Jurkat, Clone E6-1 (cell line): Measurements from ENCODE around the gene PCNX3.

Experiments used
- DNase-seq: peaks from one replicate; pipeline ENCODE4 v3.0.0-alpha.2; 2011; ENCODE audit warnings: low read depth, low spot score
- H3K4me3 ChIP-seq: 2 replicates; pipeline ENCODE4 v1.5.1; 2011; ENCODE audit warnings: mild to moderate bottlenecking, low read length, control low read depth, moderate library complexity

The PCNX3 gene

DNA sequence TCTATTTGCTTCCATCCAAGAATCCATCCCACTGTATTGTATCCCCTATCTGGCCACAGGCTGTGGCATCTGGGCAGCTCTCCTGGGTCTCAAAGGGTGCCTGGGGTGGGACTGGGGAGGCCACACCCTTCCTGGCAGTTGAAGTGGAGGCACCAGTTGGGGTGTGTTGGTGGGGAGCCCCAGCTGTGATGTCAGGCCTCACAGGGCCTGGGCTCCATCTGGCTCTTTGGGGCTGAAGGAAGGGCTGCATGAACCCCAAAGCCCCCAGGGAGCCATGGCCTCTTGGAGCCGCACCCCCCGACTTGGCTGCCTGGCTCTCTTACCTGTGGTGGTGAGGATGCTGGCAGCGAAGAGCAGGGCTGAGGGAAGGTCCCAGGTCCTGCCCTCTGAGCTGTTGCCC, 20.4 kb upstream of the PCNX3 start:
- H3K4me3 ChIP-seq = no peak overlapping the region
- no peak for DNase-seq

DNA sequence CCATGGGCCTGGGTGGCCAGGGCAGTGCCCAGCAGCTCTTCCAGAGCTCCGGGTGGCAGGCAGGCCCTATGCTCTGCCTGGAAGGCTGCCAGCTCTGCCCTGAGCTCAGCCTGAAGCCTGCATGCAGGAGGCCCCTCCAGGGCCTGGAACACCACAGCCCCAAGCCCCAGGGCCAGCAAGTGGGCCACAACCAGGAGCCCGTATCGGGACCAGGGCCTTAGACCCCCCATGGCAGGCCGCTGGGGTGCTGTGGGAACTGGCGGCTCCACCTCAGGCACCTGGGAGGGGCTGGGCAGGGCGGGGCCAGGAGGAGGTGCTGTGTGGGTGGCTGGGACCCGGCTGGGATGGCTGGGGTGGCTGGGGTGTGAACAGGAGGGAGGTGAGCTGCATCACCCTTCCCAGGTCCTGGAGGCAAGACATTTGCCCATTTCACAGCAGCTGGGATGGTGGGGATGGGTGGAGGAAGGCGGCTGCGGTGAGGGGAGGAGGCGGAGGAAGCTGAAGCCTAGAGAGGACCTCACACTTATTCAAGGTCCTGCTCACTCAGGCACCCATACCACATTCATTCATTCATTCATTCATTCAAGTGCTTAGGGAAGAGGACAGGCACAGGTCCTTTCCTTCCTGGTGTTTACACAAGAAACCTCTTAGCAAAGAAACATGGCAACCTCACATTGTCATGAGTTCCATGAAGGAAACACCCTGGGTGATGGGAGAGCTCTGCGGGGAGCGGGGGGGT, 19.9 kb upstream of the PCNX3 start, which contains the start of gene KCNK7:
Gene KCNK7, minus strand, starts transcription at position 258 of the 739 bp plus-strand sequence. Its CDS starts 28 bp downstream, at position 230.
- no peak within 1 kb of the TSS for H3K4me3 ChIP-seq
- DNase-seq = no peak

DNA sequence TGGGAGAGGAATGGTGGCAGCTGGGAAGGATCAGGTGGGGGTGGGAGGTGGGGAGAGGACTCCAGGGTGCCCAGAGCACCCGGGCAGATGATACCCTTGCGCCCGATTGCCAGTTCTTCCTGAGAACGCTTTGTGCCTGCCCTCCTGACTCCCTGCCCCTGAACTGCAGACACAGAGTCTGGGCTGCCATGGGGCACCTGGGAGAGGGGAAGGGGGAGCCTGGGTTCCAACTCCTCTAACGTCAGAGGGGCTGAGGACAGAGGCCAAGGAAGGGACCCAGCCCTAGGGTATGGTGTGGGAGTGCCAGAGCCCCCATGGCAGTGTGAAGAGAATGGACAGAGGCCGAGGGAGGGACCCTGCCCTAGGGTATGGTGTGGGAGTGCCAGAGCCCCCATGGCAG, 19.1 kb upstream of the PCNX3 start:
- H3K4me3 ChIP-seq = no peak overlapping the region
- DNase-seq = no peak

DNA sequence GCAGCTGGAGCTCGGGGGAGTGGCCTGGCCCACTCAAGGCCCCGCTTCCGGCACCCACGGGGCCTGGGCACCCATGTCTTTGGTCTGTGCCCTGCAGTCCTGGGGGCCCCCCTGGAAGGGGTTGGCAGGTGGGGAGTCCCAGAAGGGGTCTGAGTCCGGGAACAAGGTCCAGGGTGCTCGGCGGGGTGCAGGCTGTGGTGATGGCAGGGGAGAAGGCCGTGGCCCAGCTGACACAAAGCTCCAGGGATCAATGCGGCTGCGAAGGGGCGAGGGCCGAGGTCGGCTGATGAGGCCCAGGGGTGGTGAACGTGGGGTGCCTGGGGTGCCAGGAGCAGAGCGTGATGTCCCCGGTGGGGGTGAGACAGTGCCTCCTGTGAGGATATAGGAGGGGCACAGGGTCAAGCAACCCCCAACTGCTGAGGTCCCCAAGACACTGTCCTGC, 17.3 kb upstream of the PCNX3 start:
- no peak for DNase-seq
- H3K4me3 ChIP-seq = no peak overlapping the region

DNA sequence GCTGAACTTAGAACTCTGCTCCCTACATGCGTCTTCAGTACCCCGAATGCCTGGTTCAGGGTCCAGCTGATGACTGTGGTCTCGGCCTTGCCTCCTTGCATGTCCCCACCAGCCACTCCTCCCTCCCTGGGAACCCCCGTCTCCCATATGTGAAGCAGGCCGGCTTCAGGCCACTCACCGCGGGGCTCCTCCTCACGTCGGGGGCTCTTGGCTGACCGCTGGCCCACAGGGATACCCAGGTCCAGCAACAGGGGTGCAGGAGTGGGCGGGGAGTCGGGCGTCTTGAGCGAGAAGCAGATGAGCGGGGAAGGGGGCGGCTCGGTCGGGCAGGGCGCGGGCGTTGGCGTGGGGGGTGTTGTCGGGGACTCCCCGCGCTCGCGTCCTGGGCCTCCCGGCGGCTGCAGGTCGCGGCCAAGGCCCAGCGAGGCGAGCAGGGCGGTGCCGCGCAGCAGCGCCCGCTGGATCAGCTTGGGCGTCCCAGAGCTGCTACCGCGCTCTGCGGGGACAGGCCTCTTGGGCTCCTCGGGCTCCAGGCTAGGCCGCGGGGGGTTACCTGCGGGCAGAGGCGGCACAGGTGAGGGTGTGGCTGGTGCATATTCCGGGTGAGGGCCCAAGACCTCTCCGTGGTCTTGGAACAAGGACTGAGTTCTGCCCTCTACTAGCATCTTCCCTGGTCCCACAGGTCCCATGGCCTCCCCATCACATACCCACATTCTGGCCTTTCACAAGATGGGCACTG, 16.2 kb upstream of the PCNX3 start:
- DNase-seq = no peak
- H3K4me3 ChIP-seq = no peak overlapping the region

DNA sequence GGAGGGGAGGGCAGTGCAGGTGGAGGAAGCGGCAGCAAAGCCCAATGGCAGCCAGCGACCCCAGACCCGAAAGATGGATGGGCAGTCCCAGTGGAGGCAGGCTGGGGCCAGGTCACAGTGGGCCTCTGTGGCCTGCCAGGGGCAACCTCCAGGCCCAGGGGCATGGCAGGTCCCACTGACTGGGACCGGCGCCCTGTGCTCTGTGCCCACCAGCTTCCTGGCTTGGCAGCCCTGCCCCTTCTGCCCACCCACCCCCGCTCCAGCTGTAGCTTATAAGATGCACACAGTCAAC, 15.7 kb upstream of the PCNX3 start:
- DNase-seq = no peak
- no peak overlapping the region for H3K4me3 ChIP-seq

DNA sequence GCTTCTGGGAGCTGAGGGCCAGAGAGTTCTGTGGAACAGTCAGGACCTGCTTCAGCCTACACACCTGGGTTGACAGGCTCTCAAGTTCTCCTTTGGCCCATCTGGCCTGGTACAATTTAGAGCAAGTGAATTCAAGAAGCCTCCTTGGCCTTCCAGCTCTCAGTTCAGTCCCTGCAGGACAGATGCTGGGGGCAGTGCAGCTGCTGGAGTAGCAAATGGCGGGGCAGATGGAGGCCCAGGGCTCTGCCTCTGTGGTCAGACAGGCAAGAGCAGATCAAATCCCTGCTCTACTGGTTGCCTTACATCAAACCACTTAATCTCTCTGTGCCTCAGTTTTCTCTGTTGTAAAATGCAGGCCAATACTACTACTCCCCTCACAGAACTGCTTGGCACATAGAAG, 11.3 kb upstream of the PCNX3 start:
- no peak overlapping the region for H3K4me3 ChIP-seq
- no peak for DNase-seq

DNA sequence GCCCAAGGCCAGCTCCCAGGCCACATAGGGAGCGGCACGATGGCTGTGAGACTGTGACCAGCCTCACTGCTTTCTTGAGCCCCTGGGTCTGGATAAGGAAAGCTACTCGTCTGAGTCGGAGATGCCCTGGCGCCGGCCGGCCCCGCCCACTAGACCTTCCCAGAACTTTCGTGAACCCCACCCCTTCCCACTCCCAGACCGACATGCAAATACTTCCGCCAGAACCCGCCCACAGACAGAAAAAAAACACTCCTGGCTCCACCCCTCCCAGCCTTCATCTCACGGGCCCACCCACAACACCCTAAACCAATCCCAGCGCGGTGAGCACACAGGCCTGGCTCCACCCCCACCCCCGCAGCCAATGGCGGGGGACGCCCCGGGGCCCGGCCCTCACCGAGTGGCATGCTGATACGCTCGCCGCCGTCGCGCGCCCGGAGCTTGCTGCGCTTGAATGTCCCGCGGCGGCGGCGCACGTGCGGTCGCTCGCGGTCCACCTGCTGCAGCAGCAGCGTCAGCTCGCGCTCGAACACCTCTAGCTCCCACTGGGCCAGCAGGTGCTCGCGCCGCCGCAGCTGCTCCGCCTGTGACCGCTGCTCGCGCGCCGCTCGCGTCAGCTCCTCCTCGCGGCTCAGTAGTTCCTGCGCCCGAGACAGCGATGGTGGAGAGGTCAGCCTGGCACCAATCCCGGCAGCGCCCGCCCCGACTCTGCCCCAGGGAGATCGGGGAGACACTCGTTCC, 8.5 kb upstream of the PCNX3 start:
- no peak for DNase-seq

DNA sequence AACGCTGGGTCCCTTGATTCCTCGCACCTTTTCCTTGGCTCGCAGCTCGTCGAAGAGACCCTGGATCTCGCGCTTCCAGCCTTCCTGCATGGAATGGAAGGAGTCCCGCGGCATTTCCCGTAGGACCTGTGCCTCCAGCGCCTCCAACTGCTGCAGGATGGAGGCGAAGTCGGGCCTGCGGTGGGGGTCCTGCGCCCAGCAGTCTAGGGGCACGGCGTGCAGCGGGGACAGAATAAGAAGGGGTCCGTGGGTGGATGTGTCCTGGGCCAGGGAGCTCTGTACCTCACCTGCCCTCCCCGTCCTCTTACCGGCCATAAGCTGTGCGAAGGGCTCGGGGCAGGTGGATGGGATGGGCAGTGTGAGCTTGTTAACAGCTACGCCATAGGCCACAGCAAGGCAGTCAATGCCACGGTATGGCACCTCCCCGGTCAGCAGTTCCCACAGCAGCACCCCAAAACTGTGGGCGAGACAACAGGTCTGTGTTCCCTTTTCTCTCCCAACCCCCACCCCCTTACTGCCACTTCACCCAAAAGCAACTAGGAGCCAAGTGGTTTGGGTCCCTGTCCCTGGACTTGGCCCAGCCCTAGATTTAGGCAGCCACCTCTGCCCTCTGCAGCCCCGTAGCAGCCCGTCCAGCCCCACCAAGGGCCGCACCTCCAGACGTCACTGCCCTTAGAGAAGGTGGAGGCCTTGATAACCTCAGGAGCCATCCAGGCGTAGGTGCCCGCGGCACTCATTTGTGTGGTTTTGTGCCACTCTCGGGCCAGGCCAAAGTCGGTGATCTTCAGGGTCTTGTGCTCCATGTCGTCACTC, 7.8 kb upstream of the PCNX3 start:
- no peak overlapping the region for H3K4me3 ChIP-seq
- no peak for DNase-seq

More for the DNA sequence above, 8.5 kb upstream of the PCNX3 start:
- H3K4me3 ChIP-seq = no peak overlapping the region

DNA sequence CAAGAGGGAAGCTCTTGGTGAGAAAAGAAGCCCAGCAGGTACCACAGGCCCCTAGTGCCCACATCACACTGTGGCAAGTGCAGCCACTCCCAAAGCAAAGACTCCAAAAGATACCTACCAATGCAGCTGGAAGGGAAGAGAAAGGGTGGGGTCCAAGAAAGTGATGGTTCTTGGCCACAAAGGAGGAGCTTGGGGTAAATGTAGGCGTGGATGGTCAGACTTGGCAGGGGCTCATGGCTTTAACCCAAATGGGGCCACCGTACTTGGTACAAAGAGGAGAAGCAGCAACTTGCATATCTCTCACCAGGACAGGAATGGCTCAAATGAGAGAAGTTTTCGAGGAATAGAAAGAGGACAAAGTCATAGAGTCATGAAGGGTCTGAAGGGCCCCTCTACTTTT, 6.3 kb upstream of the PCNX3 start:
- no peak overlapping the region for H3K4me3 ChIP-seq
- DNase-seq = no peak

DNA sequence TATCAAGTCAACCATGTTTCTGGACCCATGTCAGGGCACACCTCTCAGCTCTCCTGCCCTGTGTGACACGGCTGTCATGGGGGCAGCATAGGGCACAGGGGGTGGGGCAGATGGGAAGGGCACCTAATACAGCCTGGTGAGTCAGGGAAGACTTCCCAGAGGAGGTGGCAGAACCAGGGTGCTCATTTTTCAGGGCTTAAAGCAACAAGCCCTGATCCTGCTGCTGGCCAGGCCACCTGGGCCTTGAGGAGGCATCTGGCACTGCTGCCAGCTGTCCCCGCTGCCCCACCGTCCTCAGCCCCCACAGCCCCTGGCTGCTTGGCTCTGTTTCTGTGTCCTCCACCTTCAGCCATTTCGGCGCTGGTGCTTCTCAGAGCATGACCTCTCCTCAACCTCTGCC, 5.9 kb upstream of the PCNX3 start:
- no peak for DNase-seq
- no peak overlapping the region for H3K4me3 ChIP-seq

DNA sequence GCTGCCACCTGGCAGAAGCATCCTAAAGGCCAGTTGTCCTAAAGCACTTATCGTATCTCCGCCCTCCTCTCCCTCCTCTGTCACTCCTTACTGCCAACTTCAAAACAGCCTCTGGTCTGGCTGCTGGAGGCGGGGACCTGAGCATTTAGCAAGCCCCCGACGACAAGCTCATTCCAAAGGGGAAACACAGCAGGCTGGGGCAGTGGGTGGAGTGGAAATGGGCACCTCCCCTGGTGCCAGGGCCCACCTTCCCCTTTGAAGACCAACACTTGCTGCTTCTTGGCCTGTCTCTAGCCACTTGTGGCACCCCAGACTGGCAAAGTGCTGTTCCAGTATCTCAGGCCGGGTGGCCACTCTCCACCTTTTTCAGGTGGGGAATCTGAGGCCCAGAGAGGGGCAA, 5.2 kb upstream of the PCNX3 start:
- H3K4me3 ChIP-seq = no peak overlapping the region
- no peak for DNase-seq

DNA sequence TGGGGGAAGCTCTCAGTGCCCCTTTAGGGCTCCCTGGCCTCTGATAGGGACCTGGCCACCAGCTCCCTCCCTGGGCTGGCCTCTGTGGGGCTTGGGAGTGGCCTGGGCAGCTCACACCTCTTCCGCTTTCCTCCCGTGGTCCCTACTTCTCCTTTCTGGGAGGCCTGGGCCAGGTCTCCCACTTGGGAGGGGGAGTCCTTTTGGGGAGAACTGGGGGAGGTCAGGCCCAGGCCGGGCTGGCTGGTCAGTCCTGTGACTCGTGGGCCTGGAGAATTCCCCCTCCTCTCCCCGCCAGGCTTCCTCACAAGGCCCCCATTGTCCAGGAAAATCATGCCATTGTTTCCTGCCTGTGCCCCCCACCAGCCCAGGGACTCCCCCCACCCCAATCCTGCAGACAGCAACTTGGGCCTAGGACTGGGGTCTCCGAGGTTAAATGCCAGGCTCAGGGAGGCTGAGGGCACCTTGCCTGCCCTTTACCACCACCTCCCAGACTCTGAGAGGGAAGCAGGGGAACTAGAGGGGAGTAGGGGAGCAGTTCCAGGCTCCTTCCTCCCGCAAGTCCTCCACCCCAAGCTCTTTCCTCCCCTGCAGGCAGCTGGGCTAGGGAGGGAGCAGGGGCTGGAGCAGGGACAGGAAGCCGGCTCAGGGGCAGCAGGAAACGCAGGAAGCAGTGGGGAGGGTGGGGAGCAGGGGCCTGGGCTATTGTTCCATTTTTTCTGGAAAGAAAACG, 4.4 kb upstream of the PCNX3 start:
- no peak for DNase-seq
- no peak overlapping the region for H3K4me3 ChIP-seq

DNA sequence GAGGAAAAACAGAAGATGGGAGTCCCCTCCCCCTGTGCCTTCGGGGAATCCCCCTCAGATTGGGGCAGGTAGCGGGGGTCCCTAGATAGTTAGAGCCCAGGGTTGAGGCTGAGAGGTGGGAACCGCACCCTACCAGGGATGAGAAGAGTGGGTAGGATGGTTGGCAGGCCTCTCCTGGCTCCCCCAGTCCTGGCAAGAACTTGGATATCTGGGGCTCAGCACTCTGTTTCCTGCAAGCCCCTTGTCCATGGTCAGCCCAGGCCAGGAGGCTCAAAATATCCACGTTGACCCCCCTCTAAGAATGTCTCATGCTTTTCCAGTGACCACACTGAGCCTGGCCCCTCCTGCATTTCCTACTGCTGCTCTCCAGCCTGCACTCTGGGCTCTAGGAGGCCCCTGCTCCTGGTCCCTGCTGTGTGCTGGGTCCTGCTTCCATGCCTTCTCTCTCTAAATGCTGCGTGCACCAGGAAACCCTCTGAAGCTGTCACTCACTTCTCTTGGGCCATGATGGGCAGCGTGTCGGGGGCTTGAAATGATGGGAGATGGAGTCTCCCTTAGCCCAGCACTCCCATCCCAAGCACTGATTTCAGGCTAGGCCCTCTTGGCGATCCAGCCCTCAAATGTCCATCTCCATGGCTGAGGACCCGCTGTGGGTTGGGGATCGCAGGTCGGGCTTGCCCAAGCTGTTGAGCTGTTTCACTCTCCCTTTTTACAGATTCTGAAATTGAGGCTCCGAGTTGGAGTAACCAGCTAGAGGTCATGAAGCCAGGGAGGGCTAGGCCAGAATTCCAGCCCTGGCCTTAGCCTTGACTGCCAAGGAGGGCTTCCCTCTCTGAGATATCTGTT, 3.6 kb upstream of the PCNX3 start:
- H3K4me3 ChIP-seq = no peak overlapping the region
- no peak for DNase-seq

DNA sequence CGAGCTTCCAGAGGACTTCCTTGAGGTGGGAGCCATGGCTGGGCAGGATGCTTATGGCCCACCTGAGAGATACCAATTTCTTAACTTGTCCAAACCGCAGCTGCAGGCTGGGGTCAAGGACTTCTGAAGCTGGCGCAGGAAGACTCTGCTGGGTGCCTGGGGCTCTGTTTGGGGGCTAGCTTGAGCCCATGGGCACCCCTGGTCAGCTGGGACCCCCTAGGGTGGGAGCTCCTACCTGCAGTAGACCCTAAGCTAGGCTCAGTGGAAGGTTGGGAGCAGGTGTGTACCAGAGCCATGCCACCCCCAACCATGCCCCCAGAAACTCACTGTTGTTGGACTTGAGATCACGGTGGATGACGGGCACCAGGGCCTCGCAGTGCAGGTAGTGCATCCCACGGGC, 2.9 kb upstream of the PCNX3 start:
- peak overlapping the region; percentile 97 for H3K4me3 ChIP-seq
- no peak for DNase-seq

DNA sequence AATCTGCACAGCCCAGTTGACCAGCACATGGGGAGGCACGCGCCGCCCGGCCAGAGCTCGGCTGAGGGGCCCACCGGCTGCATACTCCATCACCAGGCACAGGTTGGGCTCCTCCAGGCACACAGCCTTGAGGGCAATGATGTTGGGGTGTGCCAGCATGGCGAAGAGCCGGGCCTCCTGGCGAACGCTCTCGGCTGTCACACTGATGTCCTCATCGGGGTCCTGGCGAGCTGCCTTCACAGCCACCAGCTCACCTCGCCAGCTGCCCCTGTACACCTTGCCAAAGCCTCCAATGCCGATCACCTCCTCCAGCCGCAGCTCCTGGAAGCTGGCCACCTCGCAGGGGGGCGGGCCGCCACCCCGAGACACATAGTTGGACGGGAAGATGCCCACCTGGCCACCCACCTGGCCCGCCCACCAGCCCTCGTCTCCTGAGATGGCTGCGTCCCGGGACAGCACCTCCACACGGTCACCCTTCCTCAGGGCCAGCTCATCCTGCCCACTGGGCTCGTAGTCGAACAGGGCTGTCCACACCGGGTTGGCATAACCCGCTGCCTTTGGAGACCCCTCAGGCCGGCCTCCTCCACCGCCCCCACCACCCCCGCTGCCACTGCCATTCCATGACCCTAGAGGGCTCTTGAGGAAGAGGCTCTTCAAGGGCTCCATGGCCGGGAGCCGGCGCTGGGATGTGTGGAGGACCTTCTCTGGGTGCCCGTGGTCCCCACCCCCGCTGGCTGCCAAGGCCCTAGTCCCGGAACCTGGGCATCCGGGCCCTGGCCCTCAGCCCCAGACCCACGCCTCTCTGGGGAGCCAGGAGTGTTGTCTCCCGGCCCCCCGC, 2.3 kb upstream of the PCNX3 start:
- peak overlapping the region; percentile 97 for H3K4me3 ChIP-seq
- DNase-seq = no peak

DNA sequence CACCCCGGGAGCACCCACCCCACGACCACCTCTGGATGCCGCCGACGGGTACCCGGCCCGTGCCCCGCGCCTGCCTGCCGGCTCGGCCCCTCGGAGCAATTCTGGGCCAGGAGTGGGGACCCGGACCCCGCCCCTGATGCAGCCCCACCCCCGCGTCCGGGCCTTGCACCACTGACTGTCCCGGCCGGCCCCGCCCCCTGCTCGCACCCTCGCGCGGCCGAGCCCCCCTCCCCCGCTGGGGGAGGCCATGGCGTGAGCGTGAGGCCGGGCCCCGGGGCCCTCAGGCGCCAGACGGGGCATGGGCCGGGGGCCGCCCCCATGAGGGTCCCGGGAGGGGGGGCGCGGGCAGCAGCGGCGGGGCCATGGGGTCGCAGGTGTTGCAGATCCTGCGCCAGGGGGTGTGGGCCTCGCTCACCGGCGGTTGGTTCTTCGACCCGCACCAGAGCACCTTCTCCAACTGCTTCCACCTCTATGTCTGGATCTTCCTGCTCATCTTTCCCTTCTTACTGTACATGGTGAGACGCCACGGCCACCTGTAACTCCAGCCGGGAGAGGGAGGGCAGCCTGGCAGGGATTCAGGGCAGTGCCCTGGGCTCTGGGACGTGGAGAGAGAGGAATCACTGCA, 486 bp downstream of the PCNX3 start:
- no peak for DNase-seq
- H3K4me3 ChIP-seq = peak overlapping the region; percentile 97
